Naive B cell (primary cell): Measurements from ENCODE around the gene HSP90AB1. TPM values are rescaled to one million over a fixed set of nuclear protein-coding genes. Genes with fewer than 3 reads are reported as not detected.

Source experiments
- ATAC-seq, 2 donors: fragments of 150-1000 bp; cut with Tn5 transposase; 2 replicates each; pipeline ENCODE4 v1.10.0; 2021; ENCODE audit warnings: low read depth in 2 of 2, mild to moderate bottlenecking in 2 of 2, moderate library complexity in 2 of 2
- DNase-seq: peaks from one replicate; pipeline ENCODE4 v3.0.0; 2022
- H3K27ac Mint-ChIP-seq, 6 donors: one replicate each; pipeline ENCODE4 v1.8.0; 2020 to 2022; ENCODE audit warnings: mild to moderate bottlenecking in 6 of 6, mixed read lengths in 6 of 6, moderate library complexity in 5 of 6, inconsistent platforms in 2 of 6
- H3K27me3 Mint-ChIP-seq, 3 donors: one replicate each; pipeline ENCODE4 v1.8.0; 2021 to 2022; ENCODE audit warnings: mixed read lengths in 3 of 3, mild to moderate bottlenecking in 1 of 3
- H3K36me3 Mint-ChIP-seq, 2 donors: one replicate each; pipeline ENCODE4 v1.8.0; 2020 to 2022; ENCODE audit warnings: mixed read lengths in 2 of 2, inconsistent platforms in 1 of 2, mild to moderate bottlenecking in 1 of 2
- H3K4me1 Mint-ChIP-seq, 3 donors: one replicate each; pipeline ENCODE4 v1.8.0; 2020 to 2022; ENCODE audit warnings: mixed read lengths in 3 of 3, inconsistent platforms in 1 of 3, mild to moderate bottlenecking in 1 of 3, moderate library complexity in 1 of 3
- H3K4me3 Mint-ChIP-seq, 8 donors: one replicate each; pipeline ENCODE4 v1.8.0; 2020 to 2022; ENCODE audit warnings: mild to moderate bottlenecking in 8 of 8, mixed read lengths in 8 of 8, moderate library complexity in 8 of 8, inconsistent platforms in 2 of 8
- H3K9me3 Mint-ChIP-seq, 7 donors: one replicate each; pipeline ENCODE4 v1.8.0; 2020 to 2022; ENCODE audit warnings: mixed read lengths in 7 of 7, mild to moderate bottlenecking in 5 of 7, inconsistent platforms in 2 of 7, moderate library complexity in 1 of 7
- polyA plus RNA-seq, 6 donors: library from polyadenylated mRNA; unstranded; fragments of 300-500 nt; fragmentation: Illumina TruSeq; gene quantifications; one replicate each; pipeline ENCODE4 v1.2.3, GENCODE V29; 2021; ENCODE audit warnings: low read depth in 6 of 6

HSP90AB1 gene
- polyA plus RNA-seq, 6 donors from 2014 or later: 420 to 486 (median 447) TPM

DNA sequence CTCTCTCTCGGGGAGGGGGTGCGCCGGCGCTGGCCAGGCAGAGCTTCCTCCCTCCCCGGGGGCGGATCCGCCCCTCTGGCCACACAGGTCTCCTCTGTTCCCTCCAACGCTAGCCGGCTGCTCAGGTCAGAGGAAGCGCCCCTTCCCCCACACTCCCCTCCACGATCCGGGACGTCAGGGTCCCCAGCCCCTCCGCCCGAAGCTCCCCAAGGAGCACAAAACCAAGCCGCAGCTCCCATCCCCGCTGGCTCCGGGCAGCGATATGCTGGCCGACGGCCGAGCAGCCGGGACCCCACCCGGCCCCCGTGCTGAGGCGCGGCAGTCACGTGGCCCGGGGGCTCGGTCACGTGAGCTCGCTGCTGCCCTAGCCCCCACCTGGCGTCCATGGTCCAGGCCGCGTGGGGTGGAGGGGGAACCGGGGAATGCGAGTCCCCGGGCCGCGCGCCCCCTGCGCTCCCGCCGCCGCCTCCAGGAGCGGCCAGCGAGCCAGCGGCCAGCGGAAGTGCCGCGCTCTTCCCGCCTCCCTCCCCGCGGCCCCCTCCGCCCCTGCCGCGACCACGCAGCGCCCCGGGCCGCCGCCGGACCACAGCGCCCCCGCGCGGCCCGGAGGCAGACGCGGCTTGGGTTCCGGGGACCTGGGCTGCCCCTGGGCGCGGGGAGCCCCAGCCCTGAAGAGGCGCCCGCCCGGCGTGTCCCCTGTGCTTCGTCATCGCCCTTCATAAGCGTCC lies 10.3 kb downstream of the HSP90AB1 start, which contains the start of gene SLC35B2:
TSS of gene SLC35B2 (minus strand) at position 504 of the 728 bp plus-strand sequence. CDS start at position 386, 118 bp downstream.
- no peaks in the 10 kb centered on the region for H3K27me3 Mint-ChIP-seq

DNA sequence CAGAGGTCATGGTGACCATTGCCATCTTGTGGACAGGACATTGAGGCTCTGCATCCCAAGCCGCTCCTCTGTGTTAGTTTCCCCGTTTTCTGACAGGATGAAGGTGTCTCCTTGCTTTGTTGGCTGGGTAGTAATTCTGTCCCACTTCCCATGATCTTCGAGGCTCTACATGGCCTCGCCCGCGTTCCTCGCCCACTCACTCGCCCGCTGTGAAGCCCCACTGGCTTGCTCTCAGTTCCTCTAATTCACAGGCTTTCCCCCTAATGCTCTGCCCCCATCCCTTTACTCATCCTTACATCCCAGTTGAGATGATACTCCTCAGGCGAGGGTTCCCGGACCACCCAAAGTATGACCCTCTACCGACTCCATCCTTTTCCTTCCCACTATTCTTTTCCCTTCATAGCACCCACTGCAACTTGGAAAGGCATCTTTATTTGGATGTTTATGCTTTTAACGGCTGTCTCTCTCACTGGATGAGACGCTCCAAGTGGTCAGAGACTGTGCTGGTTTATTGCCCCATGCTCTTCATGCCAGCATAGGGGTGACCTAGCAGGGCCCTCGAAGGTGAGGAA lies 10.9 kb downstream of the HSP90AB1 start:
- ATAC-seq: peak; percentile 50 to 61
- Mint-ChIP-seq H3K27me3 (no peaks in the 10 kb centered on the region), H3K27ac (peak overlapping the region; percentile 81 to 100 (median 98)), H3K4me3 (peak overlapping the region; percentile 79 to 97 (median 93)), H3K9me3 (peaks cover 0 to 2% (median 0%) of the 10 kb centered on the region in 7 donors), H3K36me3 (peaks cover 14 to 44% of the 10 kb centered on the region in 2 donors), H3K4me1 (peaks cover 74 to 89% (median 89%) of the 10 kb centered on the region in 3 donors)
- peak; percentile 78 for DNase-seq

More for the DNA sequence above, 10.3 kb downstream of the HSP90AB1 start, which contains the start of gene SLC35B2:
- H3K4me3 Mint-ChIP-seq: peak within 1 kb of the TSS; percentile 82 to 97 (median 93)
- peaks cover 20 to 46% of the 10 kb centered on the region in 2 donors for H3K36me3 Mint-ChIP-seq
- peaks cover 0 to 2% (median 0%) of the 10 kb centered on the region in 7 donors for H3K9me3 Mint-ChIP-seq
- DNase-seq: peak; percentile 76
- peak; percentile 70 to 78 for ATAC-seq
- H3K27ac Mint-ChIP-seq: peak within 1 kb of the TSS; percentile 96 to 100 (median 98)
- H3K4me1 Mint-ChIP-seq: peaks cover 69 to 89% (median 85%) of the 10 kb centered on the region in 3 donors

DNA sequence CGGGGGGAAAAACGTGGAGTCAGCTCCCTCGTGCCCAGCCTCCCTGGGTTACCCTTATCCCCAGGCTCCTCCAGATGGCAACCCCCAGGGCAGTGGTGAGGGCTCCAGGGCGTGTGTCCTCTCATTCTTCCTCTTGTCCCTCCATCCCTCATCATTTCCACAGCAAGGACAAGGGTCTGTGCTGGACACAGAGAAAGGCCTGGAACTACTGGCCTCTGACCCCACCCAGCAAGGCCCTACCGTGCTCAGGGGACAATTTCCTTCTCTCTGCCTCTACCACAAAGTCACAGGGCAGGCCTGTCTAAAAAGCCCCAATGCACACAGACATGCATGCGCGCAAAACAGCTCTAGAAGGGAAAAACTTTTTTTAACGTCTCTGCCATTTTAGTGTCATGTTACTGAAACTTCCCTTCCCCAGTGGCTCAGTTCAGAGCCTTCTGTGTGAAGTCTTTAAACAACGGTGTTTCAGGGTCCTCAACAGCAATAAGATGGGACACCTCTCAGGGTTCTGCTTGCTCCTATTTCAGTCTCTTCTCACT lies 11.5 kb downstream of the HSP90AB1 start:
- H3K4me3 Mint-ChIP-seq: peak overlapping the region; percentile 79 to 96 (median 90)
- H3K4me1 Mint-ChIP-seq: peaks cover 74 to 89% (median 89%) of the 10 kb centered on the region in 3 donors
- peak in 1 of 2 donors; percentile 20 for ATAC-seq
- DNase-seq: peak; percentile 67
- H3K27me3 Mint-ChIP-seq: no peaks in the 10 kb centered on the region
- peaks cover 0 to 2% (median 0%) of the 10 kb centered on the region in 7 donors for H3K9me3 Mint-ChIP-seq
- H3K36me3 Mint-ChIP-seq: peaks cover 8 to 39% of the 10 kb centered on the region in 2 donors
- H3K27ac Mint-ChIP-seq: peak overlapping the region; percentile 81 to 100 (median 98)

DNA sequence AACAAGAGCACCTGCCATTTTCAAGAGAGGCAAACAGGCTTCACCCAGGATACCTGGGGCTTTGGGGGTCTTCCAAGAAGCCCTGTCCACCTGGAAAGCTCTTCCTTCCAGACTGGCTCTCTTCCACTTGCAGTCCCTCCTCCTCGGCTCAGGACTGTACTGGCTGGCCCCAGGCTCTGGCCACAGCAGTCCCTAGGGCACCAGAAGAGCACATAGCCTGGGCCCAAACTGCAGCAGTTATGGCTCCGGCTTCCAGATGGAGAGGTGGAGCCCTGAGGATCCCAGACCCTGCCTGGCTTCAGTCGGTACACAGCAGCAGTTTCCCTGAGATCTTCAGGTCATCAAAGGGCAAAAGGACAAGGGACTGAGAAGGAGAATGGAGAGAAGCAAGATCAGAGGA lies 12.0 kb downstream of the HSP90AB1 start:
- Mint-ChIP-seq H3K4me3 (peak overlapping the region; percentile 78 to 96 (median 85)), H3K4me1 (peaks cover 73 to 90% (median 89%) of the 10 kb centered on the region in 3 donors), H3K27me3 (no peaks in the 10 kb centered on the region), H3K27ac (peak overlapping the region; percentile 81 to 100 (median 98)), H3K9me3 (peaks cover 0 to 2% (median 0%) of the 10 kb centered on the region in 7 donors), H3K36me3 (peaks cover 4 to 34% of the 10 kb centered on the region in 2 donors)
- no peak for ATAC-seq
- no peak for DNase-seq

DNA sequence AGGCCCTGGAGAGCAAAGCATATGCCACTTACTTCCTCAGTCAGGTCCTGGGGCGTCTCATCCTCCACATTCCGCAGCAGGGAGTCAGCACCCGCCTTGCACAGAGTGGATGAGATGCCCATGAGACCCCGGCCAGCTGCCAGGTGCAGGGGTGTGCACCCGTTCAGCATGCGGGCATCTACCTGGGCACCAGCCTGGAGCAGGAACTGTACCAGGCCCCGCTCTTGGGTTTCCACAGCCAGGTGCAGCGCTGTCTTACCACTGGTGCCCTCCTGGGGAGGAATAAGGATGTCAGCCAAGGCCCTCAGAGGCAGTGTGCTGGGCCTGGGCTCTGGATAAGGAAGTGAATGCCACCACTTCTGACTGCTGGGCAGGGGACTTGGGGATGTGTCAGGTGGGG lies 13.1 kb downstream of the HSP90AB1 start:
- ATAC-seq: no peak
- peaks cover 0 to 2% (median 0%) of the 10 kb centered on the region in 7 donors for H3K9me3 Mint-ChIP-seq
- H3K27ac Mint-ChIP-seq: peak overlapping the region; percentile 92 to 100 (median 98)
- no peak for DNase-seq
- no peaks in the 10 kb centered on the region for H3K27me3 Mint-ChIP-seq
- H3K36me3 Mint-ChIP-seq: peaks cover 4 to 33% of the 10 kb centered on the region in 2 donors
- peak overlapping the region in 7 of 8 donors; percentile 45 to 100 (median 83) for H3K4me3 Mint-ChIP-seq
- H3K4me1 Mint-ChIP-seq: peaks cover 73 to 89% (median 88%) of the 10 kb centered on the region in 3 donors

DNA sequence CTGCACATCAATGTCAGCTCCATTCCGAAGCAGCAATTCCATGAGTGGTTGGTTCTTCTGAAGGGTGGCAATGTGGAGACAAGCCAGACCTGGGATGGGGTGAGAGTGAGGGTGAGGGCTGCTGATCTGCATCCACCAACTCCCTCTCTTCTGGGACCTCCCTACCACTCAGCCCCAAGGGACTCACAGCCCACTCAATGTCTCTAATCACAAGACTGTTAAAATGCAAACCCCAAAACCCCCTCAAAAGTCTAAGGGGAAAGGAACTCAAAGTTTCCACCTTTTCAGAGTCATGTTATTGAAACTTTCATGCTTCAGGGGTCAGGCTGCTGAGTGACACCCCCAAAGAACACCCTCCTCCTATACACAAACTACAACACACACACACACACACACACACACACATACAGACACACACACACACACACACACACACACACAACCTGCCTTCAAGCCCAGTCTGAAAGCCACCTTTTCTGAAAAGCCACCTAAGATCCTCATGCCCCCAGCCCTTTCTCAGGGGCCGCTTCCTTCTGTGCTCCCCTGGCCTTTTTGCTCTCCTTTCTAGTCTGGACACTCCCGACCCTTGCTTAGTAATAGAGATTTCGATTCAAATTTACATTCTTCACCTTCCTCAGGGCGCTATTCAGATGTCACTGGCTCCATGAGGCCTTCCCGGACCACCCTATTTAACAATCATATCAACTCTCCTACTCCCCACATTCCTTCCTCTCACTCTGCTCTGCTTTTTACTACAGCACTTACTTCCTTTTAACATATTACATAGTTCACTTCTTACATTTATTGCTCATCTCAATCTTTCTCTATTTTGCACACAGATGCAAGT lies 13.8 kb downstream of the HSP90AB1 start:
- peaks cover 0 to 2% (median 0%) of the 10 kb centered on the region in 7 donors for H3K9me3 Mint-ChIP-seq
- no peaks in the 10 kb centered on the region for H3K27me3 Mint-ChIP-seq
- peak overlapping the region; percentile 32 to 100 (median 82) for H3K4me3 Mint-ChIP-seq
- H3K27ac Mint-ChIP-seq: peak overlapping the region; percentile 92 to 100 (median 98)
- ATAC-seq: no peak
- H3K36me3 Mint-ChIP-seq: peaks cover 4 to 30% of the 10 kb centered on the region in 2 donors
- H3K4me1 Mint-ChIP-seq: peaks cover 67 to 83% (median 83%) of the 10 kb centered on the region in 3 donors
- peak; percentile 71 for DNase-seq

DNA sequence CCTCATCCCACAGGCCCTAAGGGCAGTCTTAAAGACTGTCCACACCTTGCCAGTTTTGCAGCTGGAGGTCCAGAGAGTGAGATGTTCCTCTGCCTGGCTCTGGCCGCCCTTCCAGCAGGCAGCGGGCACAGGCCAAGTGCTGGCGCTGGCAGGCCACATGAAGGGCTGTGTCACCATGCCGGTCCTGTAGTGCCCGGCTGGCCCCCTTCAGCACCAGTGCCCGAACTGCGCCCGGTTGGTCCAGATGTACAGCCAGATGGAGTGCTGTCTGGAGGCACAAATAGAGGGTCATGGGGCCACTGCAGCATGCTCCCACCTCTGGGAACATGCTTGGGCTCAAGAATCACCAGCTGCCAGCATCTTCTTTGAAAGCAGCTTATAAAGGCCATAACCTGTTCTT lies 14.7 kb downstream of the HSP90AB1 start:
- Mint-ChIP-seq H3K4me1 (peaks cover 63 to 83% (median 81%) of the 10 kb centered on the region in 3 donors), H3K27ac (peak overlapping the region; percentile 99 to 100 (median 100)), H3K4me3 (peak overlapping the region in 7 of 8 donors; percentile 59 to 100 (median 92)), H3K36me3 (peaks cover 4 to 30% of the 10 kb centered on the region in 2 donors), H3K9me3 (peaks cover 0 to 2% (median 0%) of the 10 kb centered on the region in 7 donors), H3K27me3 (no peaks in the 10 kb centered on the region)
- DNase-seq (no peak), ATAC-seq (no peak)

DNA sequence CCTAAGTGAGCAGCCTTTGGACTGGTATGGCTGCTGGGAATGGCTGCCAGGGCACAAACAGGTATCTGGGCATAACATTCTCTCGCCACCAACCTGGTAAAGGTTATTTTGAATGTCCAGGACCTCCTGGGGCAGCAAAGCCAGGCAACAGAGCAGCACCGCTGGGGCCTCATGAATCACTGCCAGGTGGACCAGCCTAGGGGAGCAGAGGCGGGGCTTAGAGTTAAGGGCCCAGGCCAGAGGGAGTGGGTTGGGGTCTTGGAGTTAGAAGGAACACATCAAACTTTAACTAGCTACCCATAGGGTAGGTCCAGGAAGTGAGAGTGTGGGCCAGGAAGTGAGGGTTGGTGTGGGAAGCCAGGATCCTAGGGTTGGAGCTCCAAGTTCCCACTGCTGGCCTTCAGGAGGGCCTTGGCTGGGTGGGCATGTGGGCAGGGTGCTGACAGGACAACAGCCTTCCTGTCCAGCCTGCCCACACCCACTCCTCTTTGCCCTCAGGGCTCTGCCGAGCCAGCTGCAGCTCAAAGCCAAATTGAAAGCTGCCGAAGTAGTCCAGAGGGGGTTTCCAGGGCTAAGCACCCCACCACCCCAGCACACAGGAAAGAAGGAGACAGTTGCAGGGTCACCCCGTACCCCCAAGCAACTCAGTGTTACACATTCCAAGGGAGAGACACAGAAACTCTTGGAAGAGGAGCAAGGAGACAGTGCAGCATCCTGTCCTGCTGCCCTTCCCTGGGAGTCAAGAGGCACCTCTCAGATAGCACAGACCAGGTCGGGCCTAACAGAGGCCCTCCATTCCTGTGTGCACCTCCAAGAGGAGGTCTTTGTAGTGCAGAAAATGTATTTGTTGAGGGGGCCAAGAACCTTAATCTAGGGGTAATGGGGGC lies 15.8 kb downstream of the HSP90AB1 start:
- DNase-seq (no peak), ATAC-seq (no peak)
- peaks cover 4 to 30% of the 10 kb centered on the region in 2 donors for H3K36me3 Mint-ChIP-seq
- H3K27me3 Mint-ChIP-seq: no peaks in the 10 kb centered on the region
- H3K4me1 Mint-ChIP-seq: peaks cover 67 to 88% (median 84%) of the 10 kb centered on the region in 3 donors
- H3K4me3 Mint-ChIP-seq: peak overlapping the region; percentile 92 to 100 (median 99)
- H3K9me3 Mint-ChIP-seq: peaks cover 0 to 2% (median 0%) of the 10 kb centered on the region in 7 donors
- peak overlapping the region; percentile 100 for H3K27ac Mint-ChIP-seq

DNA sequence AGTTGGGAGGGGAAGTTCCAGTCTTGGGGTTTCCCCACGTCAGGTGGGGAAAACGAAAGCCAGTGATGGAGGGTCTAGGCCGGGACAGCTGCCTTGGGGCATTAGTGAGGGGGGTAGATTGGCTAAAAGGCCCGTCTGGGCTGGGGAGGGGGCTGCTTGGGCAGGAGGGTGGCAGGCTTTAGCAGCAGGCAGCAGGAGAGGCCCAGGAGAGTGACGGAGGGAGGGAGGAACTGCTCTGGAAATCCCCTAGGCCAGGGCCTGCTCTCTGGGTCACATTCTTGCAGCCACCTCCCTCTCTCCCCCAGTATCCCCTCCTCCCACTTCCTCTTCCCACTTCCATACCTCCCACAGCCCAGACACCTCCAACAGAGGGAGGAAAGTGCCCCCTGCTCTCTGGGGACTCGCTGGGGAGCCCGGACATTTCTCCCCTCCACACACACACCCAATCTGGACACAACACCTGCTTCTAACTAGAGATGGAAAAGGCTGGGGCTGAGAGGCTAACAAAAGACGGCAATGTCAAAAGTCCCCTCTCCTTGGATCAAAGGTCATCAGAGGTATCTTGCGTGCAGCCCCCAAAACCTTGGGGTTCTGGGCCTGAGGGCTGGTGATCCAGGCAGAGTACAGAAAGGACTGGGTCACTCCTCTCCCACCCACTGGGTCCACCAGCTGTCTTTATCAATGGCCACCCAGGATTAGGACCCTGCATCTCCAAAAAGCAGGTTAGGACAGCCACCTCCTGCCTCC lies 16.6 kb downstream of the HSP90AB1 start:
- ATAC-seq (peak; percentile 22 to 23), DNase-seq (peak; percentile 77)
- H3K36me3 Mint-ChIP-seq: peaks cover 4 to 27% of the 10 kb centered on the region in 2 donors
- H3K9me3 Mint-ChIP-seq: peaks cover 0 to 2% (median 0%) of the 10 kb centered on the region in 7 donors
- H3K27ac Mint-ChIP-seq: peak overlapping the region; percentile 100
- peaks cover 0 to 3% (median 0%) of the 10 kb centered on the region in 3 donors for H3K27me3 Mint-ChIP-seq
- H3K4me3 Mint-ChIP-seq: peak overlapping the region; percentile 92 to 100 (median 99)
- peaks cover 59 to 84% (median 79%) of the 10 kb centered on the region in 3 donors for H3K4me1 Mint-ChIP-seq

DNA sequence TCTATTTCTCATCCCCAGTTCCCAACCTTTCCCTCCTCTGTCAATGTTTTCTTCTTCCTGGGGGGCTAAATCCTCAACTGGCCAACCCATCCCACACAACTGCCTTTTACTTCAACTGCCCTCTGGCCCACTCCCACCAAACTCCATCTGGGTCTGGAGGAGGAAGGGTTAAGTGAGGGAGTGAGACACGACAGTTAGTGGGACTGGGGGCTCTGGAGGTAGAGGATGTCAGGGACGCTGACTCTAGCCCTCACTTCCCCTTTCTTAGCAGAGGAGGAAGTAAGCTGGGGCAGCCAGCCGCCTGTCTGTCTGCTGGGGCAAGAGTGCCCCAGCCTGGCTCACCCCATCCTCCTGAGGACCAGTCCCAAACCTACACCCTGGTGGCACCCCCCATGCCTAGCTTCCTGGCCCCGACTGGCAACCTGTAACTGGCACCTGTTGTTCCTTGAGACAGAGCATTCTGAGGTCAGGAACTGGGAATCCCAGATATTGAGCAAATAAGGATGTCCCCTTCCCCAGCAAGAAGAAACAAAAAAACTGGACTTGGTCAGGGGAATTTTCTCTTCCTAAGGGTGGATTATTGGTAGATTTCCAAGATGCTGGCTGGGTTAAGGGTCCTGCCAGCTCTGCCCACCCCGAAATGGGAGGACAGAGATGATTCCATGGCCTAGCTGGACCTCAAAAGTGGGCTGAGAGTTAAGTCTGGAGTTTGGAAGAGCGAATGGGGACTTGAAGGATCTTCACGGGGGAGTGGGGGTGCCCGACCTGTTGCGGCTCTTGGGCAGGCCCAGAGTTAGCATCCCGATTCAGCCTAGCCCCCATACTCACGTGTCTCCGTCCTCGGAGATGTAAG lies 17.5 kb downstream of the HSP90AB1 start:
- Mint-ChIP-seq H3K27me3 (peaks cover 0 to 8% (median 3%) of the 10 kb centered on the region in 3 donors), H3K4me3 (peak overlapping the region; percentile 92 to 100 (median 99)), H3K4me1 (peaks cover 51 to 80% (median 79%) of the 10 kb centered on the region in 3 donors), H3K27ac (peak overlapping the region; percentile 100), H3K9me3 (peaks cover 0 to 2% (median 0%) of the 10 kb centered on the region in 7 donors), H3K36me3 (peaks cover 0 to 18% of the 10 kb centered on the region in 2 donors)
- peak; percentile 65 to 69 for ATAC-seq
- DNase-seq: peak; percentile 88
